Testis (tissue), 2 donors: Measurements from ENCODE around the gene ALK.

Experiments used
- POLR2A ChIP-seq: fragments of 450-650 bp; IDR thresholded peaks from one replicate; pipeline ENCODE4 v1.6.1; 2017; ENCODE audit warnings: antibody characterized with exemption, mild to moderate bottlenecking, moderate library complexity
- TF ChIP-seq, protein P1 (sequence below), 3 experiments: fragments of 450-650 bp in 2 of 3; fragments of 200-600 bp in 1 of 3; sonication (generic) in 1 of 3; IDR thresholded peaks; one replicate each; pipeline ENCODE4 v1.5.1; 2016 to 2019; ENCODE audit warnings: antibody characterized with exemption in 3 of 3, mild to moderate bottlenecking in 2 of 3, moderate library complexity in 1 of 3

GRCh38 chr2:29343830-29344229 lies 577.6 kb downstream of the ALK start:
- TF ChIP-seq, protein P1, sequence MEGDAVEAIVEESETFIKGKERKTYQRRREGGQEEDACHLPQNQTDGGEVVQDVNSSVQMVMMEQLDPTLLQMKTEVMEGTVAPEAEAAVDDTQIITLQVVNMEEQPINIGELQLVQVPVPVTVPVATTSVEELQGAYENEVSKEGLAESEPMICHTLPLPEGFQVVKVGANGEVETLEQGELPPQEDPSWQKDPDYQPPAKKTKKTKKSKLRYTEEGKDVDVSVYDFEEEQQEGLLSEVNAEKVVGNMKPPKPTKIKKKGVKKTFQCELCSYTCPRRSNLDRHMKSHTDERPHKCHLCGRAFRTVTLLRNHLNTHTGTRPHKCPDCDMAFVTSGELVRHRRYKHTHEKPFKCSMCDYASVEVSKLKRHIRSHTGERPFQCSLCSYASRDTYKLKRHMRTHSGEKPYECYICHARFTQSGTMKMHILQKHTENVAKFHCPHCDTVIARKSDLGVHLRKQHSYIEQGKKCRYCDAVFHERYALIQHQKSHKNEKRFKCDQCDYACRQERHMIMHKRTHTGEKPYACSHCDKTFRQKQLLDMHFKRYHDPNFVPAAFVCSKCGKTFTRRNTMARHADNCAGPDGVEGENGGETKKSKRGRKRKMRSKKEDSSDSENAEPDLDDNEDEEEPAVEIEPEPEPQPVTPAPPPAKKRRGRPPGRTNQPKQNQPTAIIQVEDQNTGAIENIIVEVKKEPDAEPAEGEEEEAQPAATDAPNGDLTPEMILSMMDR (IDR thresholded peaks at IDR 0.05): no peak
- no peak for TF ChIP-seq POLR2A
